Measurements from ENCODE around the gene HEATR3. TPM values are rescaled to one million over a fixed set of nuclear protein-coding genes. Genes with fewer than 3 reads are reported as not detected.
A peak's percentile ranks its signal among the peaks of the same experiment; 100 is the strongest.

The HEATR3 gene
- total RNA-seq, 1 experiment from 2014 or later, result 45.1 TPM

GRCh38 chr16:50066482-50067289, 916 bp downstream of the HEATR3 start:
- Histone ChIP-seq H3K27me3 (replicated peaks) (no peaks in the 10 kb centered on the region), H3K4me3 (peak overlapping the region; percentile 89), H3K9me3 (replicated peaks) (no peaks in the 10 kb centered on the region), H3K4me1 (replicated peaks) (peaks cover 18% of the 10 kb centered on the region), H3K27ac (peak overlapping the region; percentile 66; the same call in 1 of the 2 replicates), H3K36me3 (peaks cover 47% of the 10 kb centered on the region)
- DNase-seq (ENCODE audit: low read depth in 1 of 2, low spot score in 2 of 2), result no peak

DNA sequence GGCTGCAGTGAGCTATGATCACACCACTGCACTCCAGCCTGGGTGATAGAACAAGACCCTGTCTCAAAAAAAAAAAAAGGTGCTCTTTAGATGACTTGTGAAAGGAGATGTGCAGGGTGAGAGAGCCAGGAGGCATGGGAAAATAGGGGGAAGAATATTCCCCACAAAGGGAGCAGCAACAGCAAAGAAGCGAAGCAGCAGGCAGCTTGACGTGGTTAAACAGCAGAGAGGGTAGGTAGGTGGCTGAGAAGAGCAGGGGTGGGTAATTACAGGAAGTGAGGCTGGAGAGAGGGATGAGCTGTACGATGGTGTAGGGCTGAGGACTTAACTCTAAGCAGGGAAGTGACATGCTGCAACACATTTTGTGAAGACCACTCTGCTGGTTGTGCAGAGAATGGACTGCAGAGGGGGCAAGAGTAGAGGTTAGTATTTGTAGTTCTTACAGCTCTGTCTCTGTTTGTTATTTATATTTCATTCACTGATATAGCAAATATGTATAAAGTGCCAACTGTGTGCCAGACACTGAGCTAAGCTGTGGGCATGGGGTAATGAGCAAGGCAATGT, 1.6 kb downstream of the HEATR3 start:
- H3K4me1 ChIP-seq (replicated peaks), result peaks cover 18% of the 10 kb centered on the region
- H3K9me3 ChIP-seq (replicated peaks), result no peaks in the 10 kb centered on the region
- H3K27me3 ChIP-seq (replicated peaks), result no peaks in the 10 kb centered on the region
- peaks cover 51% of the 10 kb centered on the region for H3K36me3 ChIP-seq
- peak in 1 of 2 experiments; percentile 37 for DNase-seq (ENCODE audit: low read depth in 1 of 2, low spot score in 2 of 2)
- no peak overlapping the region for H3K27ac ChIP-seq
- no peak overlapping the region for H3K4me3 ChIP-seq

- Histone ChIP-seq H3K27ac (no peak overlapping the region), H3K27me3 (replicated peaks) (no peaks in the 10 kb centered on the region), H3K4me3 (no peak overlapping the region), H3K36me3 (peaks cover 62% of the 10 kb centered on the region), H3K9me3 (replicated peaks) (no peaks in the 10 kb centered on the region), H3K4me1 (replicated peaks) (peaks cover 18% of the 10 kb centered on the region)
- no peak for DNase-seq (ENCODE audit: low read depth in 1 of 2, low spot score in 2 of 2)
Observed at GRCh38 chr16:50068550-50068949, 2.8 kb downstream of the HEATR3 start.

DNA sequence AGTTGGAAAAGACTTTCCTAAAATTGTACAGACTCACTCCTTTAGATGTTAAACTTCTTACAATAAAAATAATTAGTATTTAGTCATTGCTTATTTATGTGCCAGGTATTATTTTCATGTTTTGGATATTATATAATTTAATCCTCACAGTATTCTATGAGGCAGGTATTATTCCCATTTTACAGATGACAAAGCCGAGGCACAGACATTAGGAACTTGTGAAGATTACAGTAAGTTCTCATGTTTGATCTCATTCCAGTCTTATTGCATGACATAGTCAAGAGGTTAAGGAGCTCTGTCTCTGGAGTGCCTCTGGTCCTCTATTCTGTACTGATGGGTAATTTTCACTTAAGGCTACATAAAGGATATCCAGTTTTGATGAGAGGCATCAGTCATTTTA, 3.3 kb downstream of the HEATR3 start:
- H3K27ac ChIP-seq, result no peak overlapping the region
- no peaks in the 10 kb centered on the region for H3K9me3 ChIP-seq (replicated peaks)
- H3K27me3 ChIP-seq (replicated peaks), result no peaks in the 10 kb centered on the region
- DNase-seq (ENCODE audit: low read depth in 1 of 2, low spot score in 2 of 2), result no peak
- H3K4me3 ChIP-seq, result no peak overlapping the region
- H3K4me1 ChIP-seq (replicated peaks), result peaks cover 18% of the 10 kb centered on the region
- peaks cover 68% of the 10 kb centered on the region for H3K36me3 ChIP-seq

DNA sequence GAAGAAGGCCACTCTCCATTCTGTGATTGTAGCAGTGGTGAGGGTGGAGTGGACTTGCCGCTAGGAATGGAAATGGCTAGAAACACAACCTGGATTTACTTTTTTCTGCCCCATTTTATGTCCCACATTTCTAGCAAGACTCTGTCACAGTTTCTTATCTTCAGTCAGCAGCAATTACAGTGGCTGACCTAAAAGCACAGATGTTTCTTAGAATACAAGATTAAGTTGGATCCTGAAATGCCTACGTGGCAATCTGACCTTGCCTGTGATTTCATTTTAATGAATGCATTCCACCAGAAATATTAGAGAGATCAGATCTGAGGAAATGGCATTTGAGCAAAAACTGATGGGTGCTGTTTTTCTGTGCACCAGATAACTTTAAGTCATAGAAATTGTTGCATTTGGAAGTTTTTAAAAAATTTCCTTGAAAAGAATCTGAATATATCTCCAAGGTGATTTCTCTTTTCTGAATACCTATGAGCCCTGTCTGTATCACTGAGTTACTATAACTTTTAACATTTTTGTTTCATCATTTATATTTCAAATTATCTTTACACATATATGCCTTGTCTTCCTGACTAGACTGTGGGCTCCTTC, 5.4 kb downstream of the HEATR3 start:
- no peaks in the 10 kb centered on the region for H3K9me3 ChIP-seq (replicated peaks)
- H3K4me3 ChIP-seq, result no peak overlapping the region
- H3K27me3 ChIP-seq (replicated peaks), result no peaks in the 10 kb centered on the region
- H3K27ac ChIP-seq, result no peak overlapping the region
- no peak for DNase-seq (ENCODE audit: low read depth in 1 of 2, low spot score in 2 of 2)
- peaks cover 15% of the 10 kb centered on the region for H3K4me1 ChIP-seq (replicated peaks)
- peaks cover 74% of the 10 kb centered on the region for H3K36me3 ChIP-seq

DNA sequence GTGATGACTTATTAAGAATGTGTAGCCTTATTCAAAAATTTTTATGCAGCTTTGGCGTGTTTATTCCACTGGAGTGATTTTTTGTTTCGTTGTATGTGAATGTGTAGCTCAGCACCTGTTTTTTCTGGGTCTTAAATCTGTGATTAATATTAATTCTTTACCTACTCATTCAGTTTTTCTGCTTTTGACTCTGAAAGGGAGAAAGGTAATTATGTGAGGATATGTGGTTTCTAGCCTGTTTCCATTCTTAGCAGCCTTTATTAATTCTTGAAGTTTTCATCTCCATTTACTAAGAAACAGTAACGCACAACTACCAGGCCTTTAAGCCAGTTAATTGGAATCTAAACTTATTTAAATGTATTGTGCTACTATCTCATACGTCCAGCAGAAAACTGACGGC, 7.0 kb downstream of the HEATR3 start:
- DNase-seq (ENCODE audit: low read depth in 1 of 2, low spot score in 2 of 2), result no peak
- Histone ChIP-seq H3K27ac (no peak overlapping the region), H3K9me3 (replicated peaks) (no peaks in the 10 kb centered on the region), H3K4me1 (replicated peaks) (peaks cover under 1% of the 10 kb centered on the region), H3K27me3 (replicated peaks) (no peaks in the 10 kb centered on the region), H3K36me3 (peaks cover 80% of the 10 kb centered on the region), H3K4me3 (no peak overlapping the region)

DNA sequence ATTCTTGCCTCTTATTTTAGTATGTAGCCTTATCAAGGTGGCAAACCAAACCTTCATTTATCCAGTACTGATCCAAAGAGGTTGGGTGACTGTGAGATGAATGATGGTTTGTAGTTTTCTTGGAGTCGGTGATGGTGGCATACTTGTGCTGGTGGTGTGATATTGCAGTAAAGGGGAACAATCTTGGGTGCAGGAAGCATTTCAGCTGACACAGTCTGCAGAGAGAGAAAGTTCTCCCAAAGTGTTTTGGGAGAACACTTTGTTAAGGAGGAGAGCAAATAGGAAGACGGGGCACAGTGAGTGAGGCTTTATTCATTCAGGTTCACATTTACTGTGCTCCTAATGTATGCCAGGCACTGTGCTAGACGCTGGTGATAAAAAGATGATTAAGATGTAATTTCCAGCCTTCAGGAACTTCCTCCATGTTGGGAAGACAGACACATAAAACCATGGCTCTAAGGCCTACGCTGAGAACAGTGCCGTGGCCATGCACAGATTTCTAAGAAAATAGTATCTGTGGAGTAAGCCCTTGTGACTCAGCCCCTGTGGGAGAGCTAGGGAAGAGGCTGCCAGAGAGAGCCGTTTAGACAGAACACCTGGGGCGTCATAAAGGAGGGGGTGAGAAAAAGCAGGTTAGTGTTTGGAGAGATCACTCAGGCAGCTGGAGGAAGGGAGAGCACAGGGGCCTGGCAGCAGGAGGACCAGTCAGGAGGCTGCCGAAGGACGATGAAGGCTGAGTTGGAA, 13.8 kb downstream of the HEATR3 start:
- Histone ChIP-seq H3K4me1 (replicated peaks) (no peaks in the 10 kb centered on the region), H3K27me3 (replicated peaks) (no peaks in the 10 kb centered on the region), H3K9me3 (replicated peaks) (no peaks in the 10 kb centered on the region), H3K27ac (no peak overlapping the region), H3K4me3 (no peak overlapping the region), H3K36me3 (peaks cover 76% of the 10 kb centered on the region)
- no peak for DNase-seq (ENCODE audit: low read depth in 1 of 2, low spot score in 2 of 2)

DNA sequence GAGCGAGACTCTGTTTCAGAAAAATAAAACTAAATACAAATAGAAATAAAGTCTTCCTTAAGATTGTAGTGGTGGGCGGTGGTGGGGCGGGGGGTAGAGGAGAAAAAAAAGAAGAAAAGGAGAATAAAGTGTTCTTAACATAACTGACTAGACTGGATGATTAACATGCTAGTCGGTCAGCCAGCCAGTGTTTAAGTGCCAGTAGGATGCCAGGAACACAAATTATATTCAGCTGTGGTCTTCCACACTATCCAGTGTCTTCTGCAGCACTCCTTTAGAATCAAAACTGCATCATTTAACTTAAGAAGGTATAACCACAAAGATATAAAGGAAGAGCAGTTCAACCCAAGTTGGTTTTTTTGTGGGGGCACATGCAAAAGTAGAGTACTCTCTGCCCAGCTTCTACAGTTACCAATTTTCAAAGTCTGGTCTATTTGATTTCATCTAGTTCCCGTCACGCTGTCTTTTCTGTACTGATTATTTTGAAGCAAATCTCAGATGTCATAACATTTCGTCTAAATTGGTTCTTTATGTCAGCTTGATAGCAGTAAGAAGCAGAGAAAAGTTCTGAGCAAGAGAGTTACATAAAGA, 15.8 kb downstream of the HEATR3 start:
- DNase-seq (ENCODE audit: low read depth in 1 of 2, low spot score in 2 of 2), result no peak
- Histone ChIP-seq H3K4me3 (no peak overlapping the region), H3K27me3 (replicated peaks) (no peaks in the 10 kb centered on the region), H3K9me3 (replicated peaks) (no peaks in the 10 kb centered on the region), H3K36me3 (peaks cover 85% of the 10 kb centered on the region), H3K27ac (no peak overlapping the region), H3K4me1 (replicated peaks) (no peaks in the 10 kb centered on the region)

GRCh38 chr16:50083996-50084395, 18.2 kb downstream of the HEATR3 start:
- H3K9me3 ChIP-seq (replicated peaks), result no peaks in the 10 kb centered on the region
- no peaks in the 10 kb centered on the region for H3K27me3 ChIP-seq (replicated peaks)
- H3K4me1 ChIP-seq (replicated peaks), result no peaks in the 10 kb centered on the region
- peaks cover 86% of the 10 kb centered on the region for H3K36me3 ChIP-seq
- H3K4me3 ChIP-seq, result no peak overlapping the region
- DNase-seq (ENCODE audit: low read depth in 1 of 2, low spot score in 2 of 2), result no peak
- no peak overlapping the region for H3K27ac ChIP-seq

- no peak for DNase-seq (ENCODE audit: low read depth in 1 of 2, low spot score in 2 of 2)
- Histone ChIP-seq H3K27ac (no peak overlapping the region), H3K36me3 (peaks cover 79% of the 10 kb centered on the region), H3K4me3 (no peak overlapping the region), H3K27me3 (replicated peaks) (no peaks in the 10 kb centered on the region), H3K4me1 (replicated peaks) (no peaks in the 10 kb centered on the region), H3K9me3 (replicated peaks) (no peaks in the 10 kb centered on the region)
Observed at GRCh38 chr16:50086176-50086575, 20.4 kb downstream of the HEATR3 start.

DNA sequence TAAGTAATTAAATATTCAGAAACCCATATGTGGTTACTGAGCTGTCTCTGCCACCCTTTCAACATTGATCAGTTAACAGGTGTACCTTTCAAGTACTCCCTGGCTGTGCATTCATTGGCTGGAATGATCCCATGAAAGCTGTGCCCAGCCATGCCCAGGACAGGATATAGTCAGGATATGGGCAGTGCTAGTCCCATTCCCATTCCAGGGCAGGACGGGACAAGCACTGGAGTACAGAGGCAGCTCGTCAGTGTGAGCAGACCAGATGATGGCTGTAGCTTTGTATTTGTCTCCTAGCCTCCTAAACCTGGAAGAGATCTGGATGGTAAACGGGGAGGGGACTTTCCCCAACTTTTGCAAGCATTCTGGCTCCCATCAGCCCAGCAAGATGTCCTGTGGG, 22.5 kb downstream of the HEATR3 start:
- Histone ChIP-seq H3K27ac (no peak overlapping the region), H3K4me1 (replicated peaks) (no peaks in the 10 kb centered on the region), H3K27me3 (replicated peaks) (no peaks in the 10 kb centered on the region), H3K9me3 (replicated peaks) (no peaks in the 10 kb centered on the region), H3K4me3 (no peak overlapping the region), H3K36me3 (peaks cover 75% of the 10 kb centered on the region)
- no peak for DNase-seq (ENCODE audit: low read depth in 1 of 2, low spot score in 2 of 2)

GRCh38 chr16:50092891-50093290, 27.1 kb downstream of the HEATR3 start:
- Histone ChIP-seq H3K4me1 (replicated peaks) (peaks cover 5% of the 10 kb centered on the region), H3K4me3 (no peak overlapping the region), H3K9me3 (replicated peaks) (no peaks in the 10 kb centered on the region), H3K36me3 (peaks cover 46% of the 10 kb centered on the region), H3K27me3 (replicated peaks) (no peaks in the 10 kb centered on the region), H3K27ac (no peak overlapping the region)
- DNase-seq (ENCODE audit: low read depth in 1 of 2, low spot score in 2 of 2), result no peak

GRCh38 chr16:50093607-50094539, 28.1 kb downstream of the HEATR3 start:
- H3K4me1 ChIP-seq (replicated peaks), result peaks cover 5% of the 10 kb centered on the region
- H3K9me3 ChIP-seq (replicated peaks), result no peaks in the 10 kb centered on the region
- no peaks in the 10 kb centered on the region for H3K27me3 ChIP-seq (replicated peaks)
- no peak overlapping the region for H3K4me3 ChIP-seq
- no peak overlapping the region for H3K27ac ChIP-seq
- DNase-seq (ENCODE audit: low read depth in 1 of 2, low spot score in 2 of 2), result no peak
- H3K36me3 ChIP-seq, result peaks cover 37% of the 10 kb centered on the region
